ENCODE measurements around the gene MBNL3.

- no peak for TF ChIP-seq POLR2A (IDR thresholded peaks at IDR 0.05; ENCODE audit: low read length)
- no peak for TF ChIP-seq GATA1 (IDR thresholded peaks at IDR 0.05; ENCODE audit: low read depth, low read length)
These were observed 81.1 kb downstream of the MBNL3 start for GRCh38 chrX:132407691-132408090.
